HepG2 (cell line): ENCODE measurements around the gene UTP4. TPM values are rescaled to one million over a fixed set of nuclear protein-coding genes. Genes with fewer than 3 reads are reported as not detected.
A peak's percentile ranks its signal among the peaks of the same experiment; 100 is the strongest.

ENCODE experiments used
- ARID4A ChIP-seq: sonication (generic); formaldehyde crosslinking; IDR thresholded peaks from 2 replicates; pipeline ENCODE4 v1.5.0; 2020; ENCODE audit warnings: mild to moderate bottlenecking, missing genetic modification reagents, borderline replicate concordance
- ARNT ChIP-seq: fragments of 450-650 bp; IDR thresholded peaks from 2 replicates; pipeline ENCODE4 v1.6.1; 2017
- LCORL ChIP-seq, 2 experiments: fragments of 450-650 bp in 1 of 2; sonication (generic) in 1 of 2; formaldehyde crosslinking in 1 of 2; IDR thresholded peaks; 2 replicates each; pipeline versions ENCODE4 v1.5.0 to v1.6.1; 2017 to 2020; ENCODE audit warnings: antibody characterized with exemption in 1 of 2, missing genetic modification reagents in 1 of 2
- MYC ChIP-seq: sonication (generic); formaldehyde crosslinking; IDR thresholded peaks from 2 replicates; pipeline ENCODE4 v1.9.0; 2021; ENCODE audit warnings: missing genetic modification reagents, borderline replicate concordance
- PHF5A ChIP-seq: IDR thresholded peaks from one replicate; pipeline ENCODE4 v1.6.1; 2018; ENCODE audit warnings: low read depth, missing genetic modification reagents; ENCODE audit not compliant: unreplicated experiment
- PLRG1 ChIP-seq: fragments of 450-650 bp; conservative IDR thresholded peaks from 2 replicates; pipeline ENCODE4 v1.6.1; 2016
- RXRA ChIP-seq: sonication (generic); formaldehyde crosslinking; IDR thresholded peaks from 2 replicates; pipeline ENCODE4 v1.5.1; 2020; ENCODE audit warnings: missing genetic modification reagents
- ZNF207 ChIP-seq: fragments of 450-650 bp; IDR thresholded peaks from 2 replicates; pipeline ENCODE4 v1.6.1; 2016; ENCODE audit warnings: antibody characterized with exemption, borderline replicate concordance
- ZNF383 ChIP-seq: sonication (generic); formaldehyde crosslinking; IDR thresholded peaks from 2 replicates; pipeline ENCODE4 v1.4.0; 2020; ENCODE audit warnings: missing genetic modification reagents, mild to moderate bottlenecking, borderline replicate concordance
- ZNF407 ChIP-seq: sonication (generic); formaldehyde crosslinking; IDR thresholded peaks from one replicate; pipeline ENCODE4 v1.5.1; 2020; ENCODE audit warnings: mild to moderate bottlenecking, missing genetic modification reagents; ENCODE audit errors: not compliant biosample characterization
- polyA plus RNA-seq, 8 experiments: library from polyadenylated mRNA; depleted of rRNA in 3 of 8; stranded (reverse) in 7 of 8; unstranded in 1 of 8; fragments of >200 nt; fragmentation: Illumina TruSeq in 4 of 8; extraction: Trizol in 4 of 8; gene quantifications; 2 replicates each; pipeline versions ENCODE4 v1.2.1 to v1.2.3, GENCODE V29; 2011 to 2016; ENCODE audit warnings: low read depth in 4 of 8, missing spikeins in 1 of 8, mixed read lengths in 1 of 8; ENCODE audit not compliant: insufficient read depth in 1 of 8
- total RNA-seq, 5 experiments: library from RNA; depleted of rRNA; stranded (reverse); fragments of >200 nt; fragmentation: Illumina TruSeq; extraction: Trizol; gene quantifications; 2 replicates each; pipeline ENCODE4 v1.2.3, GENCODE V29; 2016; ENCODE audit warnings: low read depth in 1 of 5
- TF ChIP-seq, protein P1 (sequence below): sonication (generic); formaldehyde crosslinking; conservative IDR thresholded peaks from 2 replicates; pipeline ENCODE4 v1.8.1; 2023; ENCODE audit warnings: missing genetic modification reagents
- TF ChIP-seq, protein P2 (sequence below): sonication (generic); formaldehyde crosslinking; IDR thresholded peaks from 2 replicates; pipeline ENCODE4 v1.4.0; 2020; ENCODE audit warnings: missing genetic modification reagents

UTP4 gene
- total and polyA plus RNA-seq, 2 of the 13 experiments (the other 11 are each of a cell fraction or from before 2014, with no cell fraction given) = 30.0 to 85.8 TPM

DNA sequence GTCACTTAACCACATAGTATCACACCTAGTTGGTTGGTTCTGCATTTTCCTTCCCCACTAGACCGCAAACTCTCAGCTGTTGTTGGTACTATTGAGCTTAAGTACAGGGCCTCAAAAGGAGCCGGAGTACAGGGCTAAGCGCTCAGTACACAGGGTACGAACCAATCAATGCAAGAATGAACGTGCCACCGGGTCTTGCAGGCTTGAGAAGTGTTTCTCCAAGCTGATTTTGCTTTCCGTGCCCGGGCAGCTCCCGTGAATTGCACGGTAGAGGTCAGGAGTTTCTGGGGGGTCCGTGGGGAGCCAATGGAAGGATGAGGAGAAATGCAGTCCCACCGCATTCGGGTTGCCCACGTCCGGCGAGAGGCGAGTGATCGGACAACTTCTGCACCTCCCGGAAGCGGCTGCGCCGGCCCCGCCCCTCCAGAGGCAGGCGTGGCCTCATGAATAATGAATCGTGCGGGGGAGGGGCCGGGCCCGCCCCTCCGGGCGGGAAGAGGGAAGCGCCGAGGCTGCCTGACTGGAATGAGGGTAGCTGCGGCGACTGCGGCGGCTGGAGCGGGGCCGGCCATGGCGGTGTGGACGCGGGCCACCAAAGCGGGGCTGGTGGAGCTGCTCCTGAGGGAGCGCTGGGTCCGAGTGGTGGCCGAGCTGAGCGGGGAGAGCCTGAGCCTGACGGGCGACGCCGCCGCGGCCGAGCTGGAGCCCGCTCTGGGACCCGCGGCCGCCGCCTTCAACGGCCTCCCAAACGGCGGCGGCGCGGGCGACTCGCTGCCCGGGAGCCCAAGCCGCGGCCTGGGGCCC lies 54.4 kb downstream of the UTP4 start, which contains the start of gene SNTB2 (continued):
- TF ChIP-seq, protein P1, sequence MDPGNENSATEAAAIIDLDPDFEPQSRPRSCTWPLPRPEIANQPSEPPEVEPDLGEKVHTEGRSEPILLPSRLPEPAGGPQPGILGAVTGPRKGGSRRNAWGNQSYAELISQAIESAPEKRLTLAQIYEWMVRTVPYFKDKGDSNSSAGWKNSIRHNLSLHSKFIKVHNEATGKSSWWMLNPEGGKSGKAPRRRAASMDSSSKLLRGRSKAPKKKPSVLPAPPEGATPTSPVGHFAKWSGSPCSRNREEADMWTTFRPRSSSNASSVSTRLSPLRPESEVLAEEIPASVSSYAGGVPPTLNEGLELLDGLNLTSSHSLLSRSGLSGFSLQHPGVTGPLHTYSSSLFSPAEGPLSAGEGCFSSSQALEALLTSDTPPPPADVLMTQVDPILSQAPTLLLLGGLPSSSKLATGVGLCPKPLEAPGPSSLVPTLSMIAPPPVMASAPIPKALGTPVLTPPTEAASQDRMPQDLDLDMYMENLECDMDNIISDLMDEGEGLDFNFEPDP (CRISPR knock-in tag) = peak; percentile 98; the same call in 1 of the 2 replicates
- TF ChIP-seq ARNT = no peak
- TF ChIP-seq LCORL (IDR thresholded peaks at IDR 0.05) = no peak
- TF ChIP-seq LCORL (CRISPR knock-in tag; IDR thresholded peaks at IDR 0.05) = peak; percentile 79; the same call in 1 of the 2 replicates
- peak; percentile 59; the same call in 1 of the 2 replicates for TF ChIP-seq RXRA (CRISPR knock-in tag)
- TF ChIP-seq MYC (CRISPR knock-in tag) = peak; percentile 67; the same call in 1 of the 2 replicates
- TF ChIP-seq PHF5A (CRISPR knock-in tag) = no peak
- TF ChIP-seq ZNF207 = no peak
- no peak for TF ChIP-seq ZNF383 (CRISPR knock-in tag)
- TF ChIP-seq PLRG1 = no peak
- TF ChIP-seq, protein P2, sequence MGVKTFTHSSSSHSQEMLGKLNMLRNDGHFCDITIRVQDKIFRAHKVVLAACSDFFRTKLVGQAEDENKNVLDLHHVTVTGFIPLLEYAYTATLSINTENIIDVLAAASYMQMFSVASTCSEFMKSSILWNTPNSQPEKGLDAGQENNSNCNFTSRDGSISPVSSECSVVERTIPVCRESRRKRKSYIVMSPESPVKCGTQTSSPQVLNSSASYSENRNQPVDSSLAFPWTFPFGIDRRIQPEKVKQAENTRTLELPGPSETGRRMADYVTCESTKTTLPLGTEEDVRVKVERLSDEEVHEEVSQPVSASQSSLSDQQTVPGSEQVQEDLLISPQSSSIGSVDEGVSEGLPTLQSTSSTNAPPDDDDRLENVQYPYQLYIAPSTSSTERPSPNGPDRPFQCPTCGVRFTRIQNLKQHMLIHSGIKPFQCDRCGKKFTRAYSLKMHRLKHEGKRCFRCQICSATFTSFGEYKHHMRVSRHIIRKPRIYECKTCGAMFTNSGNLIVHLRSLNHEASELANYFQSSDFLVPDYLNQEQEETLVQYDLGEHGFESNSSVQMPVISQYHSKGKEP = no peak
- TF ChIP-seq ARID4A (CRISPR knock-in tag) = peak; percentile 92
- peak; percentile 43 for TF ChIP-seq ZNF407 (CRISPR knock-in tag)
